GM23338 (cell line): Measurements from ENCODE around the gene MYH10. TPM values are rescaled to one million over a fixed set of nuclear protein-coding genes. Genes with fewer than 3 reads are reported as not detected.

Experiments used
- ATAC-seq: fragments of 200-7000 bp; cut with Tn5 transposase; 3 replicates; pipeline ENCODE4 v1.9.1; 2020
- DNase-seq: peaks from one replicate; pipeline ENCODE4 v3.0.0-alpha.2; 2015; ENCODE audit warnings: low spot score
- H2AFZ ChIP-seq: fragments of 200-600 bp; sonication (generic); 2 replicates; pipeline ENCODE4 v1.8.0; 2016; ENCODE audit warnings: antibody characterized with exemption, mild to moderate bottlenecking, moderate library complexity
- H3F3A ChIP-seq: fragments of 200-600 bp; sonication (generic); replicated peaks from 2 replicates; pipeline ENCODE4 v1.8.0; 2017; ENCODE audit warnings: antibody characterized with exemption, mixed run types, low read depth
- H3K27ac ChIP-seq: fragments of 200-600 bp; sonication (generic); 2 replicates; pipeline ENCODE4 v1.6.1; 2016; ENCODE audit warnings: low read depth
- H3K27me3 ChIP-seq: fragments of 200-600 bp; sonication (generic); 2 replicates; pipeline ENCODE4 v1.8.0; 2016; ENCODE audit warnings: mild to moderate bottlenecking, mixed run types, moderate library complexity; ENCODE audit not compliant: insufficient read depth
- H3K36me3 ChIP-seq: fragments of 200-600 bp; sonication (generic); 2 replicates; pipeline ENCODE4 v1.8.0; 2016; ENCODE audit warnings: mild to moderate bottlenecking; ENCODE audit not compliant: insufficient read depth
- H3K4me1 ChIP-seq: fragments of 200-600 bp; sonication (generic); 2 replicates; pipeline ENCODE4 v1.8.0; 2016; ENCODE audit warnings: mild to moderate bottlenecking, moderate library complexity; ENCODE audit not compliant: insufficient read depth
- H3K4me2 ChIP-seq: fragments of 200-600 bp; sonication (generic); 2 replicates; pipeline ENCODE4 v1.7.1; 2017; ENCODE audit warnings: mixed run types
- H3K4me3 ChIP-seq: fragments of 200-600 bp; sonication (generic); 2 replicates; pipeline ENCODE4 v1.6.1; 2016; ENCODE audit warnings: mixed run types
- H3K79me2 ChIP-seq: fragments of 200-600 bp; sonication (generic); replicated peaks from 2 replicates; pipeline ENCODE4 v1.8.0; 2017; ENCODE audit warnings: mild to moderate bottlenecking; ENCODE audit not compliant: insufficient read depth
- H3K9me2 ChIP-seq: fragments of 200-600 bp; sonication (generic); 2 replicates; pipeline ENCODE4 v1.8.0; 2017; ENCODE audit not compliant: insufficient read depth
- H4K20me1 ChIP-seq: fragments of 200-600 bp; sonication (generic); replicated peaks from 2 replicates; pipeline ENCODE4 v1.8.0; 2017; ENCODE audit warnings: mild to moderate bottlenecking; ENCODE audit not compliant: insufficient read depth
- H3K27ac Mint-ChIP-seq: 2 replicates; pipeline ENCODE4 v1.8.0; 2020; ENCODE audit warnings: inconsistent platforms, mild to moderate bottlenecking, moderate library complexity, mixed read lengths
- H3K27me3 Mint-ChIP-seq: 3 replicates; pipeline ENCODE4 v1.8.0; 2022; ENCODE audit warnings: low read depth, mild to moderate bottlenecking, moderate library complexity, mixed read lengths, inconsistent platforms; ENCODE audit not compliant: insufficient read depth, poor library complexity
- H3K36me3 Mint-ChIP-seq: 3 replicates; pipeline ENCODE4 v1.8.0; 2021; ENCODE audit warnings: low read depth, mild to moderate bottlenecking, inconsistent platforms, moderate library complexity, mixed read lengths
- H3K4me1 Mint-ChIP-seq: 3 replicates; pipeline ENCODE4 v1.8.0; 2020; ENCODE audit warnings: mild to moderate bottlenecking, inconsistent platforms, mixed read lengths
- H3K4me3 Mint-ChIP-seq: 3 replicates; pipeline ENCODE4 v1.8.0; 2021; ENCODE audit warnings: moderate library complexity, mild to moderate bottlenecking, inconsistent platforms, mixed read lengths
- H3K9me3 Mint-ChIP-seq: 3 replicates; pipeline ENCODE4 v1.8.0; 2020; ENCODE audit warnings: moderate library complexity, mild to moderate bottlenecking, inconsistent platforms, mixed read lengths
- CREB1 ChIP-seq: fragments of 250-450 bp; sonication (Bioruptor Pico); IDR thresholded peaks from 2 replicates; pipeline ENCODE4 v1.5.0; 2020; ENCODE audit warnings: low read depth, mild to moderate bottlenecking, moderate library complexity
- CTCF ChIP-seq, 2 experiments: fragments of 200-600 bp in 1 of 2; sonication (generic) in 1 of 2; conservative IDR thresholded peaks; 2 replicates each; pipeline versions ENCODE4 v1.5.1 to v1.6.1; 2016 to 2017; ENCODE audit warnings: antibody characterized with exemption in 2 of 2, low read depth in 2 of 2, mild to moderate bottlenecking in 2 of 2, moderate library complexity in 1 of 2
- EZH2 ChIP-seq: fragments of 200-600 bp; sonication (generic); IDR thresholded peaks from one replicate; pipeline ENCODE4 v1.8.0; 2017; ENCODE audit warnings: antibody characterized with exemption, mild to moderate bottlenecking, low read depth; ENCODE audit not compliant: unreplicated experiment
- EZH2phosphoT487 ChIP-seq: fragments of 200-600 bp; sonication (generic); IDR thresholded peaks from one replicate; pipeline ENCODE4 v1.8.1; 2018; ENCODE audit warnings: antibody characterized with exemption; ENCODE audit not compliant: unreplicated experiment
- JUNB ChIP-seq: IDR thresholded peaks from one replicate; pipeline ENCODE4 v1.6.1; 2016; ENCODE audit warnings: antibody characterized with exemption; ENCODE audit not compliant: unreplicated experiment
- NANOG ChIP-seq: IDR thresholded peaks from 2 replicates; pipeline ENCODE4 v1.6.1; 2016; ENCODE audit warnings: antibody characterized with exemption, borderline replicate concordance
- POLR2AphosphoS5 ChIP-seq: IDR thresholded peaks from 2 replicates; pipeline ENCODE4 v1.6.1; 2016; ENCODE audit warnings: antibody characterized with exemption, low read depth
- REST ChIP-seq: IDR thresholded peaks from one replicate; pipeline ENCODE4 v1.6.1; 2018; ENCODE audit warnings: antibody characterized with exemption; ENCODE audit not compliant: unreplicated experiment
- STAT1 ChIP-seq: IDR thresholded peaks from one replicate; pipeline ENCODE4 v1.6.1; 2016; ENCODE audit warnings: antibody characterized with exemption; ENCODE audit not compliant: unreplicated experiment
- ZNF114 ChIP-seq: fragments of 250-450 bp; sonication (Bioruptor Pico); IDR thresholded peaks from 2 replicates; pipeline ENCODE4 v1.5.0; 2020; ENCODE audit warnings: mild to moderate bottlenecking, moderate library complexity
- ZNF331 ChIP-seq: fragments of 250-450 bp; sonication (Bioruptor Pico); IDR thresholded peaks from 2 replicates; pipeline ENCODE4 v1.5.0; 2020; ENCODE audit warnings: low read depth, mild to moderate bottlenecking, moderate library complexity
- polyA plus RNA-seq: library from polyadenylated mRNA; unstranded; fragments of >200 nt; fragmentation: Nextera tagmentation; extraction: Ambion mirVana; gene quantifications from 2 replicates; pipeline ENCODE4 v1.2.1, GENCODE V29; 2016
- total RNA-seq: library from RNA; depleted of rRNA; stranded (reverse); fragments of >200 nt; shearing (Covaris generic); gene quantifications from 2 replicates; pipeline ENCODE4 v1.2.3, GENCODE V29; 2014
- TF ChIP-seq, protein P1 (sequence below): fragments of 250-450 bp; sonication (Bioruptor Pico); IDR thresholded peaks from 2 replicates; pipeline ENCODE4 v1.5.0; 2020; ENCODE audit warnings: mild to moderate bottlenecking, moderate library complexity
- TF ChIP-seq, protein P2 (sequence below): IDR thresholded peaks from 2 replicates; pipeline ENCODE4 v1.6.1; 2016; ENCODE audit warnings: antibody characterized with exemption

MYH10 gene
- total and polyA plus RNA-seq, 2 experiments from 2014 or later = 89.5 to 230 TPM

DNA sequence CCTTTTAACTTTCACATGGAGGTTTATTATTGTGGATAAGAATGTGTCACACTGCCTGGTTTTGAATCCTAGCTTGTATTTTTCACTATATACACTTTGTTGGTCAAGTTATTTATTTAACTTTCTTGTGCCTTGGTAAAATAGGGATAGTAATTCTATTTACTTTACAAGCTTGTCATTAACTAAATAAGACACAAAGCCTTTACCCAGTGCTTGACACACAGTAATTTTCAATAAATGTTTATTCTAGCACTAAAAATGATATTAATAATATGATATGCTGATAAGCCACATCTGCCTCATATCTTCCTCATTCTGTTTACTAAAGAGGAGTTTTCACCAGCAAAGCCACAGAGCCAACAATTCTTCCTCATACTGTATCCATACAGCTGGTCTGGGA, 27.8 kb downstream of the MYH10 start:
- Histone ChIP-seq H3K9me2 (no peaks in the 10 kb centered on the region), H3K4me3 (no peak overlapping the region), H3K4me2 (no peak overlapping the region), H3K79me2 (peaks cover 100% of the 10 kb centered on the region), H3K36me3 (no peaks in the 10 kb centered on the region), H4K20me1 (peaks cover 41% of the 10 kb centered on the region), H3F3A (no peaks in the 10 kb centered on the region), H2AFZ (no peak overlapping the region), H3K27me3 (no peaks in the 10 kb centered on the region), H3K4me1 (peaks cover 17% of the 10 kb centered on the region; the same call in 1 of the 2 replicates), H3K27ac (no peak overlapping the region)
- DNase-seq (no peak), ATAC-seq (no peak)
- Mint-ChIP-seq H3K4me3 (no peak overlapping the region), H3K27ac (no peak overlapping the region), H3K4me1 (peaks cover 26% of the 10 kb centered on the region), H3K27me3 (no peaks in the 10 kb centered on the region), H3K9me3 (no peaks in the 10 kb centered on the region), H3K36me3 (peaks cover 15% of the 10 kb centered on the region; the same call in 2 of the 3 replicates)
- TF ChIP-seq REST = no peak
- TF ChIP-seq CTCF (conservative IDR thresholded peaks at IDR 0.05; ENCODE audit: low read depth in 2 of 2) = no peak
- TF ChIP-seq ZNF331 (CRISPR knock-in tag) = no peak
- TF ChIP-seq ZNF114 (CRISPR knock-in tag) = no peak
- TF ChIP-seq, protein P1, sequence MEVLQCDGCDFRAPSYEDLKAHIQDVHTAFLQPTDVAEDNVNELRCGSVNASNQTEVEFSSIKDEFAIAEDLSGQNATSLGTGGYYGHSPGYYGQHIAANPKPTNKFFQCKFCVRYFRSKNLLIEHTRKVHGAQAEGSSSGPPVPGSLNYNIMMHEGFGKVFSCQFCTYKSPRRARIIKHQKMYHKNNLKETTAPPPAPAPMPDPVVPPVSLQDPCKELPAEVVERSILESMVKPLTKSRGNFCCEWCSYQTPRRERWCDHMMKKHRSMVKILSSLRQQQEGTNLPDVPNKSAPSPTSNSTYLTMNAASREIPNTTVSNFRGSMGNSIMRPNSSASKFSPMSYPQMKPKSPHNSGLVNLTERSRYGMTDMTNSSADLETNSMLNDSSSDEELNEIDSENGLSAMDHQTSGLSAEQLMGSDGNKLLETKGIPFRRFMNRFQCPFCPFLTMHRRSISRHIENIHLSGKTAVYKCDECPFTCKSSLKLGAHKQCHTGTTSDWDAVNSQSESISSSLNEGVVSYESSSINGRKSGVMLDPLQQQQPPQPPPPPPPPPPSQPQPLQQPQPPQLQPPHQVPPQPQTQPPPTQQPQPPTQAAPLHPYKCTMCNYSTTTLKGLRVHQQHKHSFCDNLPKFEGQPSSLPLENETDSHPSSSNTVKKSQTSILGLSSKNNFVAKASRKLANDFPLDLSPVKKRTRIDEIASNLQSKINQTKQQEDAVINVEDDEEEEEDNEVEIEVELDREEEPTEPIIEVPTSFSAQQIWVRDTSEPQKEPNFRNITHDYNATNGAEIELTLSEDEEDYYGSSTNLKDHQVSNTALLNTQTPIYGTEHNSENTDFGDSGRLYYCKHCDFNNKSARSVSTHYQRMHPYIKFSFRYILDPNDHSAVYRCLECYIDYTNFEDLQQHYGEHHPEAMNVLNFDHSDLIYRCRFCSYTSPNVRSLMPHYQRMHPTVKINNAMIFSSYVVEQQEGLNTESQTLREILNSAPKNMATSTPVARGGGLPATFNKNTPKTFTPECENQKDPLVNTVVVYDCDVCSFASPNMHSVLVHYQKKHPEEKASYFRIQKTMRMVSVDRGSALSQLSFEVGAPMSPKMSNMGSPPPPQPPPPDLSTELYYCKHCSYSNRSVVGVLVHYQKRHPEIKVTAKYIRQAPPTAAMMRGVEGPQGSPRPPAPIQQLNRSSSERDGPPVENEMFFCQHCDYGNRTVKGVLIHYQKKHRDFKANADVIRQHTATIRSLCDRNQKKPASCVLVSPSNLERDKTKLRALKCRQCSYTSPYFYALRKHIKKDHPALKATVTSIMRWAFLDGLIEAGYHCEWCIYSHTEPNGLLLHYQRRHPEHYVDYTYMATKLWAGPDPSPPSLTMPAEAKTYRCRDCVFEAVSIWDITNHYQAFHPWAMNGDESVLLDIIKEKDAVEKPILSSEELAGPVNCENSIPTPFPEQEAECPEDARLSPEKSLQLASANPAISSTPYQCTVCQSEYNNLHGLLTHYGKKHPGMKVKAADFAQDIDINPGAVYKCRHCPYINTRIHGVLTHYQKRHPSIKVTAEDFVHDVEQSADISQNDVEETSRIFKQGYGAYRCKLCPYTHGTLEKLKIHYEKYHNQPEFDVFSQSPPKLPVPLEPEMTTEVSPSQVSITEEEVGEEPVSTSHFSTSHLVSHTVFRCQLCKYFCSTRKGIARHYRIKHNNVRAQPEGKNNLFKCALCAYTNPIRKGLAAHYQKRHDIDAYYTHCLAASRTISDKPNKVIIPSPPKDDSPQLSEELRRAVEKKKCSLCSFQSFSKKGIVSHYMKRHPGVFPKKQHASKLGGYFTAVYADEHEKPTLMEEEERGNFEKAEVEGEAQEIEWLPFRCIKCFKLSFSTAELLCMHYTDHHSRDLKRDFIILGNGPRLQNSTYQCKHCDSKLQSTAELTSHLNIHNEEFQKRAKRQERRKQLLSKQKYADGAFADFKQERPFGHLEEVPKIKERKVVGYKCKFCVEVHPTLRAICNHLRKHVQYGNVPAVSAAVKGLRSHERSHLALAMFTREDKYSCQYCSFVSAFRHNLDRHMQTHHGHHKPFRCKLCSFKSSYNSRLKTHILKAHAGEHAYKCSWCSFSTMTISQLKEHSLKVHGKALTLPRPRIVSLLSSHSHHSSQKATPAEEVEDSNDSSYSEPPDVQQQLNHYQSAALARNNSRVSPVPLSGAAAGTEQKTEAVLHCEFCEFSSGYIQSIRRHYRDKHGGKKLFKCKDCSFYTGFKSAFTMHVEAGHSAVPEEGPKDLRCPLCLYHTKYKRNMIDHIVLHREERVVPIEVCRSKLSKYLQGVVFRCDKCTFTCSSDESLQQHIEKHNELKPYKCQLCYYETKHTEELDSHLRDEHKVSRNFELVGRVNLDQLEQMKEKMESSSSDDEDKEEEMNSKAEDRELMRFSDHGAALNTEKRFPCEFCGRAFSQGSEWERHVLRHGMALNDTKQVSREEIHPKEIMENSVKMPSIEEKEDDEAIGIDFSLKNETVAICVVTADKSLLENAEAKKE (CRISPR knock-in tag) = no peak
- no peak for TF ChIP-seq NANOG
- TF ChIP-seq STAT1 = no peak
- TF ChIP-seq, protein P2, sequence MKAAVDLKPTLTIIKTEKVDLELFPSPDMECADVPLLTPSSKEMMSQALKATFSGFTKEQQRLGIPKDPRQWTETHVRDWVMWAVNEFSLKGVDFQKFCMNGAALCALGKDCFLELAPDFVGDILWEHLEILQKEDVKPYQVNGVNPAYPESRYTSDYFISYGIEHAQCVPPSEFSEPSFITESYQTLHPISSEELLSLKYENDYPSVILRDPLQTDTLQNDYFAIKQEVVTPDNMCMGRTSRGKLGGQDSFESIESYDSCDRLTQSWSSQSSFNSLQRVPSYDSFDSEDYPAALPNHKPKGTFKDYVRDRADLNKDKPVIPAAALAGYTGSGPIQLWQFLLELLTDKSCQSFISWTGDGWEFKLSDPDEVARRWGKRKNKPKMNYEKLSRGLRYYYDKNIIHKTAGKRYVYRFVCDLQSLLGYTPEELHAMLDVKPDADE = no peak
- TF ChIP-seq JUNB = no peak
- no peak for TF ChIP-seq EZH2
- TF ChIP-seq CREB1 = no peak
- no peak for TF ChIP-seq POLR2AphosphoS5
- no peak for TF ChIP-seq EZH2phosphoT487
